Activated gamma-delta T cell treated with Interleukin-2 at 50 U/mL for 16 hours (primary cell): ENCODE results near the gene P2RY2.
"Not testable (repeated sequence)": the region's sequence is repeated elsewhere in the genome, so short reads cannot be mapped to it uniquely, and the experiment has no call there.

Experiments used
- DNase-seq: peaks from one replicate; pipeline ENCODE4 v3.0.0-alpha.2; 2020

The P2RY2 gene

GRCh38 chr11:73270016-73270854 is 52.2 kb downstream of the P2RY2 start:
- DNase-seq = no peak

GRCh38 chr11:73270855-73271477 is 52.9 kb downstream of the P2RY2 start:
- DNase-seq = no peak

GRCh38 chr11:73271478-73271865 is 53.4 kb downstream of the P2RY2 start:
- not testable (repeated sequence) for DNase-seq

- no peak for DNase-seq
Measured at GRCh38 chr11:73271936-73272679, 54.0 kb downstream of the P2RY2 start, which contains the start of gene P2RY6. TSS of gene P2RY6 (plus strand) at chr11:73272338. CDS start at chr11:73296519, 24,181 bp downstream.

- no peak for DNase-seq
Measured at GRCh38 chr11:73272680-73273038, 54.6 kb downstream of the P2RY2 start.

- no peak for DNase-seq
Measured at GRCh38 chr11:73273222-73273895, 55.3 kb downstream of the P2RY2 start.

- DNase-seq = not testable (repeated sequence)
Measured at GRCh38 chr11:73274191-73274590, 56.1 kb downstream of the P2RY2 start.

GRCh38 chr11:73274722-73275380 is 56.8 kb downstream of the P2RY2 start:
- DNase-seq = no peak

GRCh38 chr11:73275381-73275750 is 57.3 kb downstream of the P2RY2 start:
- no peak for DNase-seq

- DNase-seq = no peak
Measured at GRCh38 chr11:73277467-73277866, 59.4 kb downstream of the P2RY2 start.

- no peak for DNase-seq
Measured at GRCh38 chr11:73280626-73281025, 62.5 kb downstream of the P2RY2 start.

- DNase-seq = no peak
Measured at GRCh38 chr11:73281201-73281741, 63.2 kb downstream of the P2RY2 start.

- no peak for DNase-seq
Measured at GRCh38 chr11:73281796-73282660, 63.9 kb downstream of the P2RY2 start.

GRCh38 chr11:73283276-73284000 is 65.4 kb downstream of the P2RY2 start:
- no peak for DNase-seq

GRCh38 chr11:73284106-73284505 is 66.0 kb downstream of the P2RY2 start:
- DNase-seq = no peak

- DNase-seq = no peak
Measured at GRCh38 chr11:73285721-73286120, 67.6 kb downstream of the P2RY2 start.
